ENCODE data around the gene TNS3. TPM values are rescaled to one million over a fixed set of nuclear protein-coding genes. Genes with fewer than 3 reads are reported as not detected.

The TNS3 gene
- total and polyA plus RNA-seq, 2 donors (not counting 3 experiments of a cell fraction or from before 2014, with no cell fraction given): 10.4 to 45.1 TPM

DNA sequence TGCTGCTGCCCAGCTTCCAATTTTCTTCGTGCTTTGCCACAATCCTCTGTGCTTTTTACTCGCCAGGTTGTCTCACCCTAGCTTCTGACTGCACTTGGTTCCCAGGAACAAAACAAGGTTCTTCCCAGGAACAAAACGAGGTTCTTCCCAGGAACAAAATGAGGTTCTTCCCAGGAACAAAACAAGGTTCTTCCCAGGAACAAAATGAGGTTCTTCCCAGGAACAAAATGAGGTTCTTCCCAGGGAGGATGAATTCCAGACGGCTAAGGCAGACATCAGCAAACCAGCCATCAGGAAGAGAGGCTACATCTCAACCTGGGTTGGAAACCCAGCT, 41.9 kb downstream of the TNS3 start:
- DNase-seq (ENCODE audit: low read depth, low spot score) (no peak), FAIRE-seq (no peak)
- Histone ChIP-seq H3K27ac (ENCODE audit: insufficient read depth, low read depth, low read length) (no peak overlapping the region), H3K4me3 (replicated peaks in 1 of 3; ENCODE audit: insufficient read depth in 1 of 3, low read depth in 1 of 3, low read length in 3 of 3) (no peak overlapping the region), H3K9me3 (replicated peaks; ENCODE audit: control insufficient read depth, insufficient read depth, low read length) (no peaks in the 10 kb centered on the region), H4K20me1 (replicated peaks; ENCODE audit: control insufficient read depth, extremely low read depth, insufficient read depth, low read length) (no peaks in the 10 kb centered on the region), H3K36me3 (ENCODE audit: control insufficient read depth in 2 of 2, extremely low read depth in 1 of 2, insufficient read depth in 2 of 2, low read length in 2 of 2) (no peaks in the 10 kb centered on the region), H3K27me3 (ENCODE audit: control insufficient read depth in 2 of 2, insufficient read depth in 2 of 2, low read length in 2 of 2) (peaks cover 20 to 21% of the 10 kb centered on the region in 2 experiments), H2AFZ (ENCODE audit: low read depth, low read length) (no peak overlapping the region), H3K4me1 (ENCODE audit: control insufficient read depth, extremely low read depth, insufficient read depth, low read length) (no peaks in the 10 kb centered on the region), H3K9me1 (replicated peaks; ENCODE audit: control insufficient read depth, extremely low read depth, insufficient read depth, low read length) (no peaks in the 10 kb centered on the region), H3K79me2 (ENCODE audit: control insufficient read depth, insufficient read depth, low read length) (no peaks in the 10 kb centered on the region), H3K4me2 (ENCODE audit: insufficient read depth, low read length) (no peak overlapping the region), H3K9ac (replicated peaks; ENCODE audit: extremely low read depth, insufficient read depth, low read length) (no peak overlapping the region)
- ChIA-PET CTCF (no interaction called here), POLR2A (no interaction called here)
- TF ChIP-seq FOS (IDR thresholded peaks at IDR 0.05; ENCODE audit: borderline replicate concordance, insufficient read depth, low read length): no peak
- TF ChIP-seq POLR2A (IDR thresholded peaks at IDR 0.05; ENCODE audit: low read depth, low read length): no peak
- TF ChIP-seq EZH2 (IDR thresholded peaks at IDR 0.05; ENCODE audit: borderline replicate concordance, low read depth, low read length, severe bottlenecking): no peak
- TF ChIP-seq, protein P1, sequence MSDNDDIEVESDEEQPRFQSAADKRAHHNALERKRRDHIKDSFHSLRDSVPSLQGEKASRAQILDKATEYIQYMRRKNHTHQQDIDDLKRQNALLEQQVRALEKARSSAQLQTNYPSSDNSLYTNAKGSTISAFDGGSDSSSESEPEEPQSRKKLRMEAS (IDR thresholded peaks at IDR 0.05; ENCODE audit: insufficient read depth, insufficient read length): no peak
- TF ChIP-seq, protein P2, sequence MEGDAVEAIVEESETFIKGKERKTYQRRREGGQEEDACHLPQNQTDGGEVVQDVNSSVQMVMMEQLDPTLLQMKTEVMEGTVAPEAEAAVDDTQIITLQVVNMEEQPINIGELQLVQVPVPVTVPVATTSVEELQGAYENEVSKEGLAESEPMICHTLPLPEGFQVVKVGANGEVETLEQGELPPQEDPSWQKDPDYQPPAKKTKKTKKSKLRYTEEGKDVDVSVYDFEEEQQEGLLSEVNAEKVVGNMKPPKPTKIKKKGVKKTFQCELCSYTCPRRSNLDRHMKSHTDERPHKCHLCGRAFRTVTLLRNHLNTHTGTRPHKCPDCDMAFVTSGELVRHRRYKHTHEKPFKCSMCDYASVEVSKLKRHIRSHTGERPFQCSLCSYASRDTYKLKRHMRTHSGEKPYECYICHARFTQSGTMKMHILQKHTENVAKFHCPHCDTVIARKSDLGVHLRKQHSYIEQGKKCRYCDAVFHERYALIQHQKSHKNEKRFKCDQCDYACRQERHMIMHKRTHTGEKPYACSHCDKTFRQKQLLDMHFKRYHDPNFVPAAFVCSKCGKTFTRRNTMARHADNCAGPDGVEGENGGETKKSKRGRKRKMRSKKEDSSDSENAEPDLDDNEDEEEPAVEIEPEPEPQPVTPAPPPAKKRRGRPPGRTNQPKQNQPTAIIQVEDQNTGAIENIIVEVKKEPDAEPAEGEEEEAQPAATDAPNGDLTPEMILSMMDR (IDR thresholded peaks at IDR 0.05; ENCODE audit: extremely low read depth in 1 of 2, insufficient read depth in 1 of 2, low read depth in 1 of 2, low read length in 2 of 2): no peak
- TF ChIP-seq MYC (IDR thresholded peaks at IDR 0.05; ENCODE audit: low read depth, low read length): no peak
- TF ChIP-seq POLR2AphosphoS5 (IDR thresholded peaks at IDR 0.05; ENCODE audit: insufficient read depth, low read depth, low read length): no peak
- TF ChIP-seq GATA2 (IDR thresholded peaks at IDR 0.05; ENCODE audit: insufficient read depth, insufficient read length, low read depth, low read length): no peak
- no peak for TF ChIP-seq JUN (IDR thresholded peaks at IDR 0.05; ENCODE audit: borderline replicate concordance, insufficient read depth, insufficient read length, low read depth)
- no TSS peak for BruUV-seq (replicated peaks)
- intact Hi-C loops (cut with micrococcal nuclease) (no loop called here), dilution Hi-C loops (cut with MboI; ENCODE audit: extremely low pct_ligation_motif_present, low sequenced_read_pairs) (no loop called here)

Data from endothelial cell of umbilical vein (primary cell).